ENCODE data around the gene IL36RN. TPM values are rescaled to one million over a fixed set of nuclear protein-coding genes. Genes with fewer than 3 reads are reported as not detected.

The IL36RN gene
- total RNA-seq, 1 donor from 2014 or later = 0.14 TPM

GRCh38 chr2:113036763-113037162 is 22.2 kb upstream of the IL36RN start:
- Histone ChIP-seq H3K9me3 (ENCODE audit: insufficient read depth, low read depth, low read length) (no peaks in the 10 kb centered on the region), H3K79me2 (ENCODE audit: insufficient read depth, low read length) (no peaks in the 10 kb centered on the region), H4K20me1 (ENCODE audit: insufficient read depth, low read length) (no peaks in the 10 kb centered on the region), H3K4me2 (ENCODE audit: low read length) (no peak overlapping the region), H3K27me3 (ENCODE audit: insufficient read depth, low read length) (peaks cover 28% of the 10 kb centered on the region), H3K9ac (ENCODE audit: low read length) (no peak overlapping the region), H3K27ac (ENCODE audit: low read depth, low read length) (no peak overlapping the region), H2AFZ (ENCODE audit: low read depth, low read length) (no peak overlapping the region), H3K36me3 (ENCODE audit: insufficient read depth, low read length) (no peaks in the 10 kb centered on the region), H3K4me1 (ENCODE audit: insufficient read depth, low read length) (no peaks in the 10 kb centered on the region), H3K4me3 (ENCODE audit: insufficient read depth, low read depth, low read length) (no peak overlapping the region)
- DNase-seq (ENCODE audit: low read depth) (no peak), FAIRE-seq (no peak)
- Mint-ChIP-seq H3K27me3 (ENCODE audit: low read depth, unreplicated experiment) (peaks cover 24% of the 10 kb centered on the region), H3K4me3 (ENCODE audit: unreplicated experiment) (no peak overlapping the region), H3K36me3 (ENCODE audit: low read depth, unreplicated experiment) (no peaks in the 10 kb centered on the region), H3K9me3 (ENCODE audit: unreplicated experiment) (peaks cover 2% of the 10 kb centered on the region), H3K4me1 (ENCODE audit: low read depth, unreplicated experiment) (no peaks in the 10 kb centered on the region), H3K27ac (ENCODE audit: unreplicated experiment) (no peak overlapping the region)
- TF ChIP-seq, protein P1, sequence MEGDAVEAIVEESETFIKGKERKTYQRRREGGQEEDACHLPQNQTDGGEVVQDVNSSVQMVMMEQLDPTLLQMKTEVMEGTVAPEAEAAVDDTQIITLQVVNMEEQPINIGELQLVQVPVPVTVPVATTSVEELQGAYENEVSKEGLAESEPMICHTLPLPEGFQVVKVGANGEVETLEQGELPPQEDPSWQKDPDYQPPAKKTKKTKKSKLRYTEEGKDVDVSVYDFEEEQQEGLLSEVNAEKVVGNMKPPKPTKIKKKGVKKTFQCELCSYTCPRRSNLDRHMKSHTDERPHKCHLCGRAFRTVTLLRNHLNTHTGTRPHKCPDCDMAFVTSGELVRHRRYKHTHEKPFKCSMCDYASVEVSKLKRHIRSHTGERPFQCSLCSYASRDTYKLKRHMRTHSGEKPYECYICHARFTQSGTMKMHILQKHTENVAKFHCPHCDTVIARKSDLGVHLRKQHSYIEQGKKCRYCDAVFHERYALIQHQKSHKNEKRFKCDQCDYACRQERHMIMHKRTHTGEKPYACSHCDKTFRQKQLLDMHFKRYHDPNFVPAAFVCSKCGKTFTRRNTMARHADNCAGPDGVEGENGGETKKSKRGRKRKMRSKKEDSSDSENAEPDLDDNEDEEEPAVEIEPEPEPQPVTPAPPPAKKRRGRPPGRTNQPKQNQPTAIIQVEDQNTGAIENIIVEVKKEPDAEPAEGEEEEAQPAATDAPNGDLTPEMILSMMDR (IDR thresholded peaks at IDR 0.05; ENCODE audit: insufficient read depth, low read depth, low read length) = no peak
- TF ChIP-seq EZH2 (IDR thresholded peaks at IDR 0.05; ENCODE audit: insufficient read depth, low read length) = no peak

GRCh38 chr2:113038291-113038690 is 20.7 kb upstream of the IL36RN start:
- Histone ChIP-seq H3K4me3 (ENCODE audit: insufficient read depth, low read depth, low read length) (no peak overlapping the region), H3K9me3 (ENCODE audit: insufficient read depth, low read depth, low read length) (no peaks in the 10 kb centered on the region), H3K9ac (ENCODE audit: low read length) (no peak overlapping the region), H3K4me2 (ENCODE audit: low read length) (no peak overlapping the region), H4K20me1 (ENCODE audit: insufficient read depth, low read length) (no peaks in the 10 kb centered on the region), H3K36me3 (ENCODE audit: insufficient read depth, low read length) (no peaks in the 10 kb centered on the region), H3K79me2 (ENCODE audit: insufficient read depth, low read length) (no peaks in the 10 kb centered on the region), H3K27ac (ENCODE audit: low read depth, low read length) (no peak overlapping the region), H3K27me3 (ENCODE audit: insufficient read depth, low read length) (peaks cover 20% of the 10 kb centered on the region), H2AFZ (ENCODE audit: low read depth, low read length) (no peak overlapping the region), H3K4me1 (ENCODE audit: insufficient read depth, low read length) (no peaks in the 10 kb centered on the region)
- H3K27me3 Mint-ChIP-seq (ENCODE audit: low read depth, unreplicated experiment) = peaks cover 17% of the 10 kb centered on the region
- H3K27ac Mint-ChIP-seq (ENCODE audit: unreplicated experiment) = no peak overlapping the region
- DNase-seq (ENCODE audit: low read depth) (no peak), FAIRE-seq (no peak)
- H3K9me3 Mint-ChIP-seq (ENCODE audit: unreplicated experiment) = peaks cover 2% of the 10 kb centered on the region
- H3K4me1 Mint-ChIP-seq (ENCODE audit: low read depth, unreplicated experiment) = no peaks in the 10 kb centered on the region
- H3K36me3 Mint-ChIP-seq (ENCODE audit: low read depth, unreplicated experiment) = no peaks in the 10 kb centered on the region
- no peak overlapping the region for H3K4me3 Mint-ChIP-seq (ENCODE audit: unreplicated experiment)
- TF ChIP-seq, protein P1 (IDR thresholded peaks at IDR 0.05; ENCODE audit: insufficient read depth, low read depth, low read length) = no peak
- TF ChIP-seq EZH2 (IDR thresholded peaks at IDR 0.05; ENCODE audit: insufficient read depth, low read length) = no peak

DNA sequence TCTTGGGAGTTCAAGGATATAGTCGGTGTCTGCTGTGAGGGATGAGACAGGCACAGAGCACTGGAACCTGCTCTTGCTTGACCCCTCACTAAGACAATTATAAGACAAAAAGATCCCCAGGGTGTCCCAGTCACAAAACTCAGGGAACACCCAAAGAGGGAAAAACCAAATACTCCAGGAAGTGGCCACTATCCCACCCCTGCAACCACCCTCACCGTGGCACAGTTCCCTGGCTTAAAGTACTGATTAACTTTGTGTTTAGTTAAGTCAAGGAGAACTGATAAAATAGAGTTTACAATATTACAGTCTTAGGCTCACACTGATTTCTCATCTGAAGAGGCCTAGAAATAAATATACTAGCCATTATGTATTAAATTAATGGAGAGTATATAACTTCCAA is 19.8 kb upstream of the IL36RN start:
- Histone ChIP-seq H3K9me3 (ENCODE audit: insufficient read depth, low read depth, low read length) (no peaks in the 10 kb centered on the region), H3K4me2 (ENCODE audit: low read length) (no peak overlapping the region), H3K27ac (ENCODE audit: low read depth, low read length) (no peak overlapping the region), H3K4me1 (ENCODE audit: insufficient read depth, low read length) (no peaks in the 10 kb centered on the region), H4K20me1 (ENCODE audit: insufficient read depth, low read length) (no peaks in the 10 kb centered on the region), H3K9ac (ENCODE audit: low read length) (no peak overlapping the region), H3K27me3 (ENCODE audit: insufficient read depth, low read length) (peaks cover 17% of the 10 kb centered on the region), H2AFZ (ENCODE audit: low read depth, low read length) (no peak overlapping the region), H3K79me2 (ENCODE audit: insufficient read depth, low read length) (no peaks in the 10 kb centered on the region), H3K4me3 (ENCODE audit: insufficient read depth, low read depth, low read length) (no peak overlapping the region), H3K36me3 (ENCODE audit: insufficient read depth, low read length) (no peaks in the 10 kb centered on the region)
- Mint-ChIP-seq H3K4me3 (ENCODE audit: unreplicated experiment) (no peak overlapping the region), H3K36me3 (ENCODE audit: low read depth, unreplicated experiment) (no peaks in the 10 kb centered on the region), H3K27me3 (ENCODE audit: low read depth, unreplicated experiment) (peaks cover 13% of the 10 kb centered on the region), H3K4me1 (ENCODE audit: low read depth, unreplicated experiment) (no peaks in the 10 kb centered on the region), H3K27ac (ENCODE audit: unreplicated experiment) (no peak overlapping the region), H3K9me3 (ENCODE audit: unreplicated experiment) (peaks cover 2% of the 10 kb centered on the region)
- TF ChIP-seq, protein P1 (IDR thresholded peaks at IDR 0.05; ENCODE audit: insufficient read depth, low read depth, low read length) = no peak
- TF ChIP-seq EZH2 (IDR thresholded peaks at IDR 0.05; ENCODE audit: insufficient read depth, low read length) = no peak
- FAIRE-seq (no peak), DNase-seq (ENCODE audit: low read depth) (no peak)
